Pulmonary artery endothelial cell (primary cell): ENCODE results near the gene OSBPL3. TPM values are rescaled to one million over a fixed set of nuclear protein-coding genes. Genes with fewer than 3 reads are reported as not detected.

ENCODE experiments used
- DNase-seq: peaks from one replicate; pipeline ENCODE4 v3.0.0-alpha.2; 2011; ENCODE audit warnings: low read depth, low spot score
- total RNA-seq: library from RNA; depleted of rRNA; stranded (reverse); fragments of >200 nt; gene quantifications from 2 replicates; pipeline ENCODE4 v1.2.3, GENCODE V29; 2014

The OSBPL3 gene
- total RNA-seq, 1 donor from 2014 or later: 28.2 TPM

DNA sequence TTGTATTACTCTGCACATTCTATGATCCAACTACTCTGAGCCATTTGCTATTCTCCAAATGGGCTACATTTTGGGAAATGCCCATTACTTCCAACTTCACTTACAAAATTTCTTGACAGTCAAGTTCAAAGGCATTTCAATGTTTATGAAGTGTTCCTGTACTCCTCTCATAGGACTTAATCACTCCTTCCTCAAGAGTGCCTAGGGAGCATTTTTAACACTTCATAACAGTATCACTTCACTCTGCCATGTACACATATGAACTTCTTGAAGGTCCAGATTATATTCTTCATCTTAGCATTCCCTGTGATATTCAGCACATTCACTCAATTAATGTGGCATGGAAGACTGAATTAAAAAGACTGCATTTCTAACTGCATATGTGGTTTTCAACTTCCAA lies 21.6 kb downstream of the OSBPL3 start:
- DNase-seq: no peak

- no peak for DNase-seq
Measured at GRCh38 chr7:24956021-24956420, 24.0 kb downstream of the OSBPL3 start.

DNA sequence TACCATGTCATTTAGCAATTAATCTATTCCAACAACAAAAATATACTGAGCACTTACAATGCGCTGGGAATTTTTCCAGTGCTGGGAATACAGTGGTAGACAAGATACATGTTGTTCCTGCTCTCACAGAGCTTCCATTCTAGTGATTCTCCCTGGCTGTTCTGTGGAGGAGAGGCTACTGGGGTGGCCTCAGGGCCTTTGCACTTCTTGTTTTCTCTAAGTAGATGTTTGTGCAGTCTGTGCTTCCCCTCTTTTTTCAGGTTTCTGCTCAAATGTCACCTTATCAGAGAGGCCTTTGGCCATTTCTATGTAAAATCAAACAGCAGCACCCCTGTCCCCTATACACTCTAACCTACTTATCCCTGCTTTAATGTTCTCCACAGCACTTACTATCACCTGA lies 24.7 kb downstream of the OSBPL3 start:
- DNase-seq: no peak

DNA sequence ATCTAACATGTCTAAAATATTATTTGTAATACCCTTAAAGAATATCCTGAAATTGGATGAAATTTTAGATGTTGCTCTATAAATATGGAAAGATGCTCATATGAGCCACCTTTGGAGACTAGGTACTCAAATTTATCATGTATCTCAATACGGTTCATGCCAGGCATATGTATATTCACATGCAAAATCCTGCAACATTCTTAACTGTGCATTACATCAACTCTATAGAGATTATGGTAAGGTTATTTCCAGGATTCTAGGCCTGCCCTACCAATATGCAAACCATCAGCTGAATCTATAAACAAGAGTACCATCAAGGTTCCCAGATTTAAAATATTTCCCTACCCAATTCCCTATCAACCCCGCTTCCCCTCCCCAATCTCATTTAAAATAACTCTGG lies 27.5 kb downstream of the OSBPL3 start:
- DNase-seq: no peak

- DNase-seq: no peak
Measured at GRCh38 chr7:24951441-24951980, 28.5 kb downstream of the OSBPL3 start.

DNA sequence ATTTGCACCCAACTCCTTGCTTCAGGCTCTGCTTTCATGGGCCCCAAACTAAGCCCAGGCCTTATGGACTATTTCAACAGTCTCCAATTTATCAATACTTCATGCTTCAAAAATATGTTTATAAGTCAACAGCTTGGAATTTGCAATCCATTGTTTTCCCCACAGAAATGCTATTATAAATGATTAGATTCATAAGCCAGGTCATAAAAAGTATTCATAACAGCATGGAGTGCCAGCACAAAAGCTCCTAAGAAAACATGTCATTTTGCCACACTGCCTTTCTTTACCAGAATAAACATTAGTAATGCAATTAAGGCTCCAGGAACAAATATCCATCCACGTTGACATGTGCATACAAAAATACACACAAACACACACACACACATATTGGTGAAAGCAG lies 30.1 kb downstream of the OSBPL3 start:
- no peak for DNase-seq

- DNase-seq: peak; percentile 10
Measured at GRCh38 chr7:24948739-24949138, 31.2 kb downstream of the OSBPL3 start.

DNA sequence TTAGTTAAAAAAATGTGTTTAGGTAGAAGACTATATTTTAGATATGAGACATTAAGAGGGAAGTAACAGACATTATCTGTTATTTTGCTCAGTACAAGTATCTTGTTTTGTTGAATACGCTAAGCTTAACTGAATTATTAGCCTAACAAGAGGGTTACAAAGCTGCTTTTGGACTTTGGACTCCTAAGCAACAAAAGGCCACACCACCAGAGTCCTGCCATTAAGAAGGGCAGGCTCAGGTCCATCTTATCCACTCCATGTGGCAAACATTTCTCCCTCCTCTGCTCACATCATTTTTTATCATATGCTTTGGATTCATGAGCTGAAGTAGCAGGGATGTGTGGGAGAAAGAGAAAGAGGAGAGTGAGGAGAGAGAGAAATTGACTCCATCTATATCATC lies 33.5 kb downstream of the OSBPL3 start:
- DNase-seq: no peak

DNA sequence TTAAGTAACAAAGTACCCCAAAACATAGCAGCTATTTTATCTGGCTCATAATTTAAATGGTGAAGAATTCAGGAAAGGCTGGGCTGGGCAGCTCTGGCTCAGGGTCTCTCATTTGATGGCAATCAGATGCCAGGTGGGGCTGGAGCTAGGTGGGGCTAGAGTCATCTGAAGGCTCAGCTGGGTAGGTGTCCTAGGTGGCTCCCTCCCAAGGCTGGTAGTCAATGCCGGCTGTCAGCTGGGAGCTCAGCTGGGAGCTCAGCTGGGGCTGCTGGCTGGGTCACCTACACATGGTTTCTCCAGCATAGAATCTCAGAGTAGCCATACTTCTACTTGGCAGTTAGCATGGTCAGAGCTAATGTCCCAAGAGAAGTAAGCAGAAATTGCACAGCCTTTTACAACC lies 34.1 kb downstream of the OSBPL3 start:
- DNase-seq: no peak

- DNase-seq: no peak
Measured at GRCh38 chr7:24943096-24943948, 36.7 kb downstream of the OSBPL3 start.

DNA sequence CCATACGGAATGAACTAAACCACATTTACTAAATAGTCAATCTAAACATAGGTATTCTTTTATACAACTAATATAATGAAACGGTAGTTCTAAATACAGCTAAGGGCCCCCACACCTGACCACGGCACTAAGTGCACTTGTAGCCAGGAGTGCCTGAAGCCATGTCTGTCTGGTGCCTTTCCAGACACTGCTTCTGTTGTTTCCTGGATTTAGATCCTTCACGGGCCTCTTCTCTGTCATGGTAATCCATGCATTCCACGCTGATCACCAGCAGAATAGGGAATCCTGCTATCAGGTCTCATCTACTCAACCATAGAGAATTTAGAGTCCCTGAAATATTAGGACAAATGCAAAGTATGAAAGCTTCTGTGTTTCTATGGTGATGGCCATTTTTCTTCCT lies 37.8 kb downstream of the OSBPL3 start:
- DNase-seq: no peak

- DNase-seq: no peak
Measured at GRCh38 chr7:24939416-24939815, 40.6 kb downstream of the OSBPL3 start.

DNA sequence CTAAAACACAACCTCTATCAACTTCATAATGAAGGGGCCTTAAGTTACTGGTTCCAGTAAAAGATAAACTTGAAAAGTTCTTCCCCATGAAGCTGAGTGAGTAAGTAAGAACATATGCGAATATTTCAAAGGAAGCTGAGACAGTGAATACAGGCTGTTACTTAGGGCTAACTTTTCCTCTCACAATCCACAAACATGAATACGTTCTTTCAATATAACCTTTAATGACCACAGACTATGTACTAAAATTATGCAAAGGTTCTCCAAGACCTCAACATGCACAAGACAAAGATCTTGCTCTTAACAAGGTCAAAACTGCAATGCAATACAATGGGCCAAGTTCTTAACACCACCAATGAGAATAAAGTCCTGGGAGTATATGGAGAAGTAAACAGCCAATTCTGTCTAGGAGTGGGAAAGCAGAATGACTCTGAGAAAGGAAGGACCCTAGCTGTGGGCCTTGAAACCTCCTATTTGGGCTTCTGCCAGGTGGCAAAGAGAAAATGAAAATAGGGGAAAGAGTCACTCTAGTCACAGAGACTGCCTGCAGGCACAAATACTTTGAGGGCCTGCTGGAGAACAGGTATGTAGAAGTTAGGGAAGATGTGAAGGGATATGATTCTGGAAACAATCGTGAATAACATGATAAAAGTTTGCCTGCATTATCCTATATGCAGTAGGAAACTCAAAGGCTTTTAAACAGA lies 43.7 kb downstream of the OSBPL3 start:
- DNase-seq: no peak

DNA sequence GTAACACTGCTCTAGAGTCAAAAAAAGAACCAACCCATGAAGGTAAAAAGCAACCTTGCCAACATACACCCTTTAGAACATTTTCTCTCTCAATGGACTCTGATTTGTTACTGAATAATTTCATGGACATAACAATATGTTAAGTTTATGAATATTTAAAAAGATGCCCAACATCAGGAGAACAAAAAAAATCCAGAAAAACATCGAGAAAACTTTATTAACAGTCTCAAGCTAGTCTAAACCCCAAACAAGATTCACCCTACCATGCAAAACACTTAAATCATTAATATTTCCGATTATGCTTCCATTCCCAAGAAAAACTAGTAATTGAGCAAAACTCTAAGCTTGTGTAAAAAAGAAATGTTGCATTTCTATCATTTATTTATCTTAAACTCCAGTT lies 46.7 kb downstream of the OSBPL3 start:
- DNase-seq: no peak

DNA sequence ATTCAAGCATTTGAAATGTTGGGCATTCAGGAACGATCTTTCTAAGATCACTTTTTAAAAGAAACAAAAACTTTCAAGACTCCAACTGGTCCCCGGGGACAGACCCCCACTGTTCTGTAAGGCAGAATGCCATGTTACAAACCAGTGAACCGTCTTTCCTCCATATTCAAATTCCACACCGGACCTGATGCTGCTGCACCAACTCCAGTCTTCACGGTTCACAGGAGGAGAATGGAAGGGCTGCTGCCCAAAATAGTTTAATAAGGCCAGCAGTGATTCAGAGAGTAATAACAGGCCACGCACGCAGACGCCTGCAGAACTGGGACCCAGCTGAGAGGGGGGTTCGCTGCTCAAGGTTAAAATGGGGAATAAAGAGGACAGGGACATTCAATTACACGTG lies 47.2 kb downstream of the OSBPL3 start:
- no peak for DNase-seq

GRCh38 chr7:24932389-24932788 lies 47.6 kb downstream of the OSBPL3 start:
- DNase-seq: no peak

GRCh38 chr7:24931844-24932243 lies 48.1 kb downstream of the OSBPL3 start:
- no peak for DNase-seq

DNA sequence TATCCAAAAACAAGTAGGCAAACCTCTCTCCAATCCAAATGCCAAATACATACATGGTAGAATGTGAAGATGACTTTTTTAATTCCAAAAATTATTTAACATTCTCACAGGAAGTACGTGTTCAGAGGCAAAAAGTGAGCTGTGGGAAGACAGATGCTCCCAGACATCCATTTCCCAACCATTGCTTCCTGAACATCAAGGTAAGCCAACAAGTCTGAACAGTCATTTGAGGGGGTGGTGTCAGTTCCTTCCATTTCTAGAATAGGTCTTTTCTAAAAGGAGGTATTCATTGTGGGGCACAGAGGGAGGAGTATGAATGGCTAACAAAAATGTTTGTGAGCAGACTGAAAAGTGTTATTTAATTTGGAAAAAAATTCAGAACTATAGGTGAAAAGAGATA lies 49.1 kb downstream of the OSBPL3 start:
- DNase-seq: no peak

GRCh38 chr7:24926623-24927524 lies 53.1 kb downstream of the OSBPL3 start:
- DNase-seq: no peak

DNA sequence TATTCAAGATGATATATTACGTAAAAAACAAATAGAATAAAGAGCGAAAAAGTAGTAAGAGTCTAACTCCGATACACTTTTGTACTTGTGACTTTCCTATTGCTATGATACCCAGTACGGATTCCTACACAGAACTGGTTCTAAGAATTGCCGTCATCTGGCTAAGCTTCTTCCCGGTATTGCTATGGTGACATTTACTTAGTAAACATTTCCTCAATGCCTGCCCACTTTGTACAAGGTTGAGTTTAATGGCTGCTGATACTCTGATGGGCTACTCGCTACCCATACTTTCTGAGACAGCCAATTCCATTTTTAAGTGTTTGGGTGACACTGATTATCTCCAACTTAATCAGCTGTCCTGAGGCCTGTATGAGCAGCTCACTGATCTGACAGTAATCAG lies 55.6 kb downstream of the OSBPL3 start:
- DNase-seq: no peak

GRCh38 chr7:24923172-24923865 lies 56.7 kb downstream of the OSBPL3 start:
- DNase-seq: no peak
